ACHN (cell line): ENCODE data around the gene GHDC.
A peak's percentile ranks its signal among the peaks of the same experiment; 100 is the strongest.
"Not testable (repeated sequence)": the region's sequence is repeated elsewhere in the genome, so short reads cannot be mapped to it uniquely, and the experiment has no call there.

Source experiments
- DNase-seq: peaks from one replicate; pipeline ENCODE4 v3.0.0-alpha.2; 2015
- in situ Hi-C: cut with HindIII; loops from 2 replicates; pipeline ENCODE4 v1.10.0; 2017; ENCODE audit warnings: low sequenced_read_pairs, low pct_ligation_motif_present, low pct_unique_long_range_greater_than_20kb

Gene GHDC

DNA sequence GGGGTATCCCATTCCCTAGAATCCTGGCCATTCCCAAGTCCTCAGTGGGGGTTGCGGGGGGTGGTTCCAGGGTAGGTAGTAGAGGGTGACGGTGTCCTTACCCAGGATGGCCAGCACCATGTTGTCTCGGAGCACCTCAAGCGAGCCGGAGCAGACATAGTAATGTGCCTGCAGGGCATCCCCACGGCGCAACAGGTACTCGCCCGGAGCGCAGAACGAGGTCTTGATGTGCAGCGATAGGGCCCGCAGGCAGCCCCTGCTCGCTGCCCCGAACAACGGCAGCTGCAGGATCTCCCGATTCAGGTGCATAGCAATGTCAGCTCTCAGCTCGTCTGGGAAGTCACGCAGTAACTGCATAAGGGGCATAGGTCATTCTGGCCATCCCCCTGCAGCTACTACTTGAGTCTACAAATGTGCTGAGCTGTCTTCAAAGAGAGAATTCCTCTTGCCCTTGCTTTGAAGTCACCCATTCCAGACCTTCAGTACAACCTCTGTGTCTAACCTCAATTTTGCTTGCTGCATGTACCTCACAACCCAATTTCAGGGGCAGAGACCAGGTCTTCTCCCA is 28.0 kb downstream of the GHDC start:
- DNase-seq, result no peak
- in situ Hi-C loops, result no loop called here

- DNase-seq, result no peak
- in situ Hi-C loops, result no loop called here
These were observed 28.5 kb downstream of the GHDC start for GRCh38 chr17:42165751-42166150.

GRCh38 chr17:42163696-42164407 is 30.4 kb downstream of the GHDC start:
- in situ Hi-C loops, result no loop called here

GRCh38 chr17:42163113-42163512 is 31.2 kb downstream of the GHDC start:
- no peak for DNase-seq
- in situ Hi-C loops, result no loop called here

More at GRCh38 chr17:42163696-42164407, 30.4 kb downstream of the GHDC start:
- no peak for DNase-seq

DNA sequence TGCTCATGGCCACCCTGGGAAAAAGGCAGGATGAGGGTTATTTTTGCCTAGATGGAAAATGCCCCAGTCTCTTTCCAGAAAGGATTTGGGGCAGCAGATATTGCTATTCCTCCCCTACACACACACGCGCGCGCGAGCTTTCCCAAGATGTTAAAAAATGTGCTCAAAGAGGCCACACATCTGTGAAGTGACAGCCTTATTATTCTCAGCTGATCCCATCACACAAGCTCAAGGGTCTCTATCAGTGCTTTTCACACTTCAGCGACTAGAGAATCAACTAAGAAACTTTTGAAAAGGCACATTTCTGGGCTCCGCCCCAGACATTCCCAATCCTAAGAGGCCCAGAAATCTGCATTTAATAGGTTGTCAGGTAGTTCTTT is 33.8 kb downstream of the GHDC start:
- in situ Hi-C loops, result no loop called here
- DNase-seq, result no peak

DNA sequence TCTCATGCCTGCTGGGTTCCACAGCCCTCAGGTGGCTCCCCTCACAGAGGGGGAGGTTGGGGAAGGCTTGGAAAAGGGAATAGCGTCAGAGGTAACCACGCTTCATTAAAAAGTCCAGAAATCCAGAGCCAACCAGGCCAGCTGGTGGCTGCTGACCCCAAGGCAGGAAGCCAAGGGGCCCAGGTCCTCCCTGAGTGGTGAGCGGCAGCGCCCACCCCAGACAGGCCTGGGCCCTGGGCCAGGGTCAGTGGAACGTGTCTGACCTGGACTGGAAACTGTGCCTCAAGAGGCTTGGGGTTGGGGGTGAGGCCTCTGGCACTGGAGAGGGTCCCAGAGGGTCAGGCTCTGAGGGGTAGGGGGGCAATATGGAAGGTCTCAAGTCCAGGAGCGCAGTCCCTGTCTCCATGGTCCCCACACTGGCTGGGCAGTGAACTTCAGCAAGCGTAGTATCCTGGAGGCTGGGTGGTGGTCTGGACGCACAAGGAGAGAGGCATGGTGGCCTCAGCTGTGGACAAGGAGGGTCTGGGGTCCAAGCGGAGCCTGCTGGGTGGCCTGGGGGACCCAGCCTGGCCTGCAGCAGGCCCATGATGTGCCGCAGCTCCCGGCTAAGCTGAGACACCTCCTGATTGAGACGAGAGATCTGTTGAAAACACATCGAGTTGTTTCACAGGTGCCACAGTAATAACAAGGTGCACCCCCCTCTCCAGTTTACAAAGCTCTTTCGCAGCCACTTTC is 34.3 kb downstream of the GHDC start:
- DNase-seq, result no peak
- in situ Hi-C loops, result no loop called here

DNA sequence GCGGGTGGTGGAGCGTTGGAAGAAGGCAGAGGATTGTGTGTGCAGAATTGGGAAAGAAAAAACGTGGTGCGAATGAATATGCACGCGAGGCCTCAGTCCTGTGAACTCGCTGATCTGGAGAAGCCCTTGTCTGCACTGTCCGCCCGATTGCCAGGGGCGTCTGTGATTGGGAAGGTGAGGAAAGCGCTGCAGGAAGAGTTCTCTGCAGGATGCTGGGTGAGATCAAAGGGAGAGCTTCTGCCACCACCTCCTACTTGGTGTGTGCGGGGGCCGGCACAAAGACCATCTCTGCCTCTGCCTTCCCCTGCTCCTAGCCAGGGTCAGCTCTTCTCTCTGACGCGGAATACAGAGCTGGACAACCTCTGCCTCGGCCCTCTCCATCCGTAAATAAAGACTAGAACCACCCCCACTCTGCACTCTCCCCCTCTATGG is 38.7 kb downstream of the GHDC start:
- no peak for DNase-seq
- in situ Hi-C loops, result no loop called here

DNA sequence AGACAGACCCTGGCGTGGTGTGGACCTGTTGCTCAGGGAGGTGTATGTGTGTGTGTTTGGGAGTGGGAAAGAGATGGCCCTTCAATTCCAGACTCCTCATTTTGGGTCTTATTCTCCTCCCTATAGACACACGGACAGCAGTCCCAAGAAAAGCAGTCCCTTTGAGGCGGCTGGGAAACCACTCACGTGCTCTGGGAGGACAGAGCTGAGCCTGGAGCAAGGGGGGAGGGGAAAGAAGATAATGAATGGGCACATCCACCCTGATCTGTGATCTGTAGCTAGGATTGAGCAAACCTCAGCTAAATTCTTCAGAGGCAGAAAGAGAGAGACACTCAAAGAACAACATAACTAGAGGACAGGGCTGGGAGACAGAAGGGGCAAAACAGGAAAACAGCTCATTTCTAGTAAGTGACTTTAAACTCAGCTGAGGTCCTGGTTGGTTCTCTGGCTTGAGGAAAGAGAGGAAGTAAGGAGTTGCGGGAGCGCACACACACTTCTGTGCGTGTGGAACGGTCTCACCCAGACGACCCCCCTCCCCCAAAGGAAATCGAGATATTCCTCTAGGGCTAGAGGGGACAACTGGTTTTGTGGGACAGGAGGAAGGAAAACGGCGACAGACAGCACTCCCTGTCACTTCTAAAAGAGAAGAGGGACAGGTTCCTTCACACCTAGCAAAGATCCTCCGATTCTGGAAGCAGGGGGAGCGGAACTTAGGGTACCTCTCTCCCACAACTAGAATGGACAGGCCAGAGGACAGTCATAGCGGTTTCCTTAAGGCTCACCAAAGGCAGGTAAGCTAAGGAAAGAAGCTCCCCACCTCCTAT is 40.2 kb downstream of the GHDC start:
- in situ Hi-C loops, result no loop called here
- peak; percentile 33 for DNase-seq

DNA sequence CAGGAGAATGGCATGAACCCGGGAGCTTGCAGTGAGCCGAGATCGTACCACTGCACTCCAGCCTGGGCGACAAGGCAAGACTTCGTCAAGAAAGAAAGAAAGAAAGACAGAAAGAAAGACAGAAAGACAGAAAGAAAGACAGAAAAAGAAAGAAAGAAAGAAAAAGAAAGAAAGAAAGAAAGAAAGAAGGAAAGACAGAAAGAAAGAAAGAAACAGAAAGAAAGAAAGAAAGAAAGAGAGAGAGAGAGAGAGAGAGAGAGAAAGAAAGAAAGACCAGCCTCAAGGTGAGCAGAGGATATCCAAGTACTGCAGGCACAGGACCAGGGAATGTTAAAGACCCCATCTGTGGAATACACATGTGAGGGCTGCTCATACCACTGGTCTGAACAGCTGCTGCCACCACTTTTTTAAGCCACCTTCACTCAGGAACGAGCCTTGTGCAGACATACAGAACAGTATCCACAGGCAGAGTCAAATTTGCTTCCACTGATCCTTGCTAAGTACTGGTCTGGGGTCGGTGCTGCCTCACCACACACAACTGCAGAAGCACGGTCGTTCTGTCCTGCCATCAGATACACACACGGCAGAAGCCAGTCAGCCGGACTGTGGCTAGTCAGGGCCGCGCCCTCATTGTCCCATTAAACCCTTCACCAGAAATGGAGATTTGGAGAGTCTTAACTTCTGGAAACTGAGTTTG is 47.2 kb downstream of the GHDC start:
- in situ Hi-C loops, result no loop called here

DNA sequence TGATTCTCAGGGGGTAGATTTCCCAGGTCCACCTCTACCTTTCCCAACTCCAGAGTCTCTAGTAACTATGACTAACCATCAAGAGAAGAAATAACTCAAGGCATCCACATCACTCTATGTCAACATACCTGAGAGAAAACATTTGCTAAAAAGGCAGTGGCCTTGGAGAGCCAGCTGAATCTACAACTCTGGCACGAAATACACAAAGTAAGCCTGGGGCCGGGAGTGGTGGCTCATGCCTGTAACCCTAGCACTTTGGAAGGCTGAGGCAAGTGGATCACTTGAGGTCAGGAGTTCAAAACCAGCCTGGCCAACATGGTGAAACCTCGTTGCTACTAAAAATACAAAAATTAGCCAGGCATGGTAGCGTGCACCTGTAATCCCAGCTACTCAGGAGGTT is 51.2 kb downstream of the GHDC start:
- DNase-seq, result not testable (repeated sequence)

More for the DNA sequence above, 47.2 kb downstream of the GHDC start:
- DNase-seq, result no peak

DNA sequence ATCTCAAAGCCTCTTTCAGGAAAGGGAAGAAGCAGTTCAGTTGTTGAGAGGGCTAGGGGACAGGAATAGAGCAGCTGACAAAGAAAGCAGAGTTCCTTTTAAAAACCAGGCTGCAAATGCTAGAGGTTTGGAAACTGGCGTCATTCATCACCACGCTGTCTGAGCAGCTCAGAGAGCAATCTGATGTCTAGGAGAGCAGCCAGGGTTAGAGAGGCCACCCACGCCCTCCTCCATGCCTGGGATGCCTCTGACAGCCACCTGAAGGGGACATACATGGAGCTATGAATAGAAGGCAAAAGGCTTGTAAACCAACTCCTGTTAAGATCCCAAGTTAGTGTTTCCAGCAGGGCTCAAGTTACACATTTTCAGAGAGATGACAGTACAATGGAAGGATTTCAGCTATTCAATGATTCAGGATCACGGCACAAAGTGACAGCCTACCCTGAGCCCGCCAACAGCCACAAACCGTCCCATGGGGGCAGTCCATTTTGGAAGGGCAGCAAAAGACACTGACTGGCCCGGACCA is 51.9 kb downstream of the GHDC start:
- in situ Hi-C loops, result no loop called here
- DNase-seq, result peak; percentile 48

More for the DNA sequence above, 51.2 kb downstream of the GHDC start:
- in situ Hi-C loops, result not testable (repeated sequence)

DNA sequence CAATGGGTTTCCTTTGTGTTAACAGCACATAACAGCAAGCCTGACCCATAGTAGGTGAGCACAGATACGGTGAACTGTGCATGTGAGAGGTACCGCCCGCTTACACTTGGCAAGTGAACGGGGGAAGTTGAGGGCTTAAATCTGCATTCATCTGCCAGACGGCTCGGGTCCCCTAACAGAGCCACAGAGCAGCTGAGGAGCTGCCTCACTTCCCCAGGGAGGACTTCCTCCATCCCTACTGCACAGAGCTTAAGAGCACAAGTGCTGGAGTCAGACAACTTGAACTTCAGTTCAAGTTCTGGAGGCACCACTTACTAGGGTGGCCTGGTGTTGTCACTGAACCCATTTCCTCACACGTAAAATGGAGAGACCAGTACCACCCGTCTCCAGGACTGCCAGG is 52.9 kb downstream of the GHDC start:
- DNase-seq, result no peak
- in situ Hi-C loops, result no loop called here

- DNase-seq, in situ Hi-C loops: not testable (repeated sequence)
These were observed 53.6 kb downstream of the GHDC start for GRCh38 chr17:42140690-42141089.
